ENCODE results near the gene SLC7A1.
"Not testable (repeated sequence)": the region's sequence is repeated elsewhere in the genome, so short reads cannot be mapped to it uniquely, and the experiment has no call there.

SLC7A1 gene

DNA sequence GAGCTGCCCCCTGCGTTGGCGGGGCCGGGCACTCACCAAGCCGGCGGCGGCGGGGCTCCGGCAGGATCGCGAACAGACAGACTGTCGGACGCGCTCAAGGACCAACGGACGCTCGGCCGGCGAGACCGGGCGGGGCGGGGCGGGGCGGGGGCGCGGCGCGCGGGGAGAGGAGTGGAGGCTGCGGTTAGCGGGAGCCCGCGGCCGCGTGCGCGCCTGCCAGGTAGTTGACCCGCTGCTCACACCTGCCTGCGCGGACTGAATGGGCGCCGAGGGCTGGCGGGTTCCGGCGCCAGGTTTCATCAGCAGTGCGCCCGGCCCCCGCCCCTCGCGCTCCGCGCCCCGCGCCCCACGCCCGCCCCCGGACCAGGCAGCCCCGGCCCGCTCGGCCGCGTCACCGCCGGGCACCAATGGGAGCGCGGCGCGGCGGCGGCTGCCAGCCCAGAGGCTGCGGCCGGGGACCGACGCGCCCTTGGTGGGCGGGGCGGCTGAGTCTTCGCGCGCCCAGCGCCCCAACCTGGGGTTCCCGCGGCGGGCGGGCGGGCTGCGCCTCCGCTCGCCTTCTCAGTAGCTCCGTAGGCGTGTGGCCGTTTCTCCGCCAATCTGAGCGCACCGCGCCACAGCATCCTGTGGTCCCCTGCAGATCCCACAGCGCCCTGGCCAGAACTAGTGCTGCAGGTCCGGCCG is at the start of gene SLC7A1:
TSS of gene SLC7A1 (minus strand) at position 309 of the 684 bp plus-strand sequence. CDS start 59,500 bp downstream, outside the sequence.
- DNase-seq (ENCODE audit: low spot score), result peak; percentile 76

DNA sequence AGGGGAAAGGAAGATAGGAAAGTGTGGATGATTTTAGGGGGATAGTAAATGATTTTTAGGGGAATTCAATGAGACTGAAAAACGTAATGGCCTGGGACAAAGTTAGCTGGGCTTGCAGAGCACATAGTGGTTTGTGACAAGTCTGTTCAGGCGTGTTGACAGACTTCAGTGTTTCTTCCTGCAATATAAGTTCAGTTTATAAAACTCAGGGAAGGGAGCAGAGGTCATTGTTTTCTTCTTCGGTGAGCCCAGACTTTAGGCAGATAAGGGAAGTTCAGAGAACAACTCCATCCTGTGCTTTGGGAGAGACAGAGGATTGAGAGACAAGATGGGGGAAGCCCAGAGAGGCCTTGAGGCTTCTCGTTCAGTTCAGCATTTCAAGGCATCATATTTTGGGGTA is 45.2 kb upstream of the SLC7A1 start:
- no peak for DNase-seq (ENCODE audit: low spot score)

DNA sequence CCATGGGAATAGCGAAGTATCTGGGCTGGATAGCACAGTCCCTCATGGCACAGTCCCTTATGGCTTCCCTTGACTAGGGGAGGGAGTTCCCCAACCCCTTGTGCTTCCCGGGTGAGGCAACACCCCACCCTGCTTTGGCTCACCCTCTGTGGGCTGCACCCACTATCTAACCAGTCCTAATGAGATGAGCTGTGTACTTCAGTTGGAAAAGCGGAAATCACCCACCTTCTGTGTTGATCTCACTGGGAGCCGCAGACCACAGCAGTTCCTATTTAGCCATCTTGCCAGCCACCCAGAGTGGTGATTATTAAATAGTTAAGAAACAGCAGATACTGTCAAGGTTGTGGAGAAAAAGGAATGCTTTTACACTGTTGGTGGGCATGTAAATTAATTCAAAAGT is 41.3 kb upstream of the SLC7A1 start:
- not testable (repeated sequence) for DNase-seq (ENCODE audit: low spot score)

DNA sequence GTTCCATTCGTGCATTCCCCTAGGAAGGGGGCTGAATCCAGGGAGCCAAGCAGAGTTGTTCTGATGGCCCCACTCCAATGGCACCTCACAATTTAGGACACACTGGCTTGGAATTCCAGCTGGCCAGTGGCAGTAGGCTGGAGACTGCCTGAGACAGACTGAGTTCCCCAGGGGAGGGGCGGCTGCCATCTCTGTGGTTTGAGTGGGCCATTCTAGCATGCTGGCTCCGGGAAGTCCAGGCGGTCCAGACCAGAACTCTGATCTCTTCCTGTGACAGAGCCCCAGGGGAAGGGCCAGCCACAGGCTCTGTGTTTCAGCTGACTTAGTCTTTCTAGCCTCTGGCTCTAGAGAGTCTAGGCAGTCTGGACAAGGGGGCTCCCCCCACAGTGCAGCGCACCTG is 29.5 kb upstream of the SLC7A1 start:
- no peak for DNase-seq (ENCODE audit: low spot score)

DNA sequence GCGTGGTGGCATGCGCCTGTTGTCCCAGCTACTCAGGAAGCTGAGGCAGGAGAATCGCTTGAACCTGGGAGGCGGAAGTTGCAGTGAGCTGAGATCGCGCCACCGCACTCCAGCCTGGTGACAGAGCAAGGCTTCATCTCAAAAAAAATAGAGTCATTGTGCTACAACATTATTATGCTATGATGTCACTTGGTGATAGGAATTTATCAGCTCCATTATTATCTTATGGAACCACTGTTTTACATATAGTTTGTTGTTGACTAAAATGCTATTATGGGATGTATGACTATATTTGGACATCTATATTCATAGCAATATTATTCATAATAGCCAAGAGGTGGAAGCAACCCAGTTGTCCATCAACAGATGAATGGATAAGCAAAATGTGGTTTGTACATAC is 26.4 kb upstream of the SLC7A1 start:
- DNase-seq (ENCODE audit: low spot score), result no peak

DNA sequence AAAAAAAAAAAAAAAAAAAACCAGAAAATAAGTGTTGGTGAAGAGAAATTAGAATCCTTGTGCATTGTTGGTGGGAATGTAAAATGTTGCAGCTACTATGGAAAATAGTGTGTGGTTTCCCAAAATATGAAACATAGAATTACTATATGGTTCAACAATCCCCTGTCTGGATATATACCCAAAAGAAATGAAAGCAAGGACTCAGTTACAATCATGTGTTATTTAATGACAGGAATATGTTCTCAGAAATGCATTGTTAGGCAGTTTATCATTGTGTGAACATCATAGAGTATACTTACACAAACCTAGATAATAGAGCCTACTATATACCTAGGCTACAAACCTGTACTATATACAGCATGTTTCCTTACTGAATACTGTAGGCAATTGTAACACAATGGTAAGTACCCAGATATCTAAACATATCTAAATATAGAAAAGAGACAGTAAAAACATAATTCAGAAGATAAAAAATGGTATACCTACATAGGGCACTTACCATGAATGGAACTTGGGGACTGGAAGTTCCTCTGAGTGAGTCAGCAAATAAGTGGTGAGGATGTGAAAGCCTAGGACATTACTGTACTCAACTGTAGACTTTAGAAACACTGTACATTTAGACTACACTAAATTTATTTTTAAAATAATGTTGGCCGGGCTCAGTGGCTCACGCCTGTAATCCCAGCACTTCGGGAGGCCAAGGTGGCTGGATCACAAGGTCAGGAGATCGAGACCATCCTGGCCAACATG is 25.7 kb upstream of the SLC7A1 start:
- no peak for DNase-seq (ENCODE audit: low spot score)

DNA sequence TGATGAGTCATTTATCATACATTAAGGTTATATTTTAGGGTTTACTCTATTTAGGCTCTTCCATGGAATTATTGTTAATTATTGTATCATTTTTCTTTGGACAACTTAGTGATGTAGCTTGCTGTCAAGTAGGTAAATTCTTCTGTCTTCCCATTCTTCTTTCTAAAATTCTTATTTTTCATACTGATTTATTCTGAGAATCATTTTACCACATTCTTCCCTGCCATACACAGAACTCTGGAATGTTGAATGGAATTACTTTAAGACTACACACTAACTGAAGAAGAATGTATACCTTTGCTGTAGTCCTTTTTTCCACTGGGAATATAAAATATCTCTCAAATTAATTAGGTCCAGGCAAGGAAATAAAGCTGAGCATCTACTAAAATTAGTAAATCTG is 24.5 kb upstream of the SLC7A1 start:
- DNase-seq (ENCODE audit: low spot score), result no peak

DNA sequence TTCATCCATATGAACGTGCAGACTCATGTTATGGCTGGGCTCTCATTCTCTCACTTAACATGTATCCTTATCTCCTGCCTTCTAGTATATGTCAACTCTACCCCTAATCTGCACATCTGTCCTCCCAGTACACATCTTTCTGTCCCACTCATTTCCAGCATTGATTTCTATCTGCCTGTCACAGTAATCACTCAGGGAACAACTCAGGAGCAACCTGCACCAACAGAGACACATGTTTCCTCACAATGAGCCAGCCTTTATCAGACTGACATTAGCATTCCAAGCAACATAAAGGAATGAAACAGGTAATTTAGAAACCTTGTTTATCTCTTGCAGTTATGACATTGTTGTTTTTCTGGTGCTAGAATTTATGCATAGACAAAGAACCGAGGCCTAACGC is 17.6 kb upstream of the SLC7A1 start:
- no peak for DNase-seq (ENCODE audit: low spot score)

DNA sequence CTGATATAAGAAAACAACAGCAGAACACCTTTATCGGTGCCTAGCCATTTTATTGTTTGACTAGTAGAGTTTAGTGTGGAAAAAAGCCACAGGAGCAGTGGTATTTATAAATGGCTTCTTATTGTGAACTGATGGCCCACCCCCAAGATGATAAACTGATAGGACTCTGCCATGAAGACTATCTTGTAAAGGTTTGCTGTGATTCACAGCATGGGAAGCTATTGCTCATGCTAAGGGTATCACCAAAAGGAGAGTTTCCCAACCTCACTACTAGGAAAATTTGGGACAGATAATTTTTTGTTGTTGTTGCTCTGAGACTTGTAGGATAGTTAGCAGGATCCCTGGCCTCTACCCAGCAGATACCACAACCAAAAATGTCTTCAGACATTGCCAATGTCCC is 12.0 kb upstream of the SLC7A1 start:
- no peak for DNase-seq (ENCODE audit: low spot score)

DNA sequence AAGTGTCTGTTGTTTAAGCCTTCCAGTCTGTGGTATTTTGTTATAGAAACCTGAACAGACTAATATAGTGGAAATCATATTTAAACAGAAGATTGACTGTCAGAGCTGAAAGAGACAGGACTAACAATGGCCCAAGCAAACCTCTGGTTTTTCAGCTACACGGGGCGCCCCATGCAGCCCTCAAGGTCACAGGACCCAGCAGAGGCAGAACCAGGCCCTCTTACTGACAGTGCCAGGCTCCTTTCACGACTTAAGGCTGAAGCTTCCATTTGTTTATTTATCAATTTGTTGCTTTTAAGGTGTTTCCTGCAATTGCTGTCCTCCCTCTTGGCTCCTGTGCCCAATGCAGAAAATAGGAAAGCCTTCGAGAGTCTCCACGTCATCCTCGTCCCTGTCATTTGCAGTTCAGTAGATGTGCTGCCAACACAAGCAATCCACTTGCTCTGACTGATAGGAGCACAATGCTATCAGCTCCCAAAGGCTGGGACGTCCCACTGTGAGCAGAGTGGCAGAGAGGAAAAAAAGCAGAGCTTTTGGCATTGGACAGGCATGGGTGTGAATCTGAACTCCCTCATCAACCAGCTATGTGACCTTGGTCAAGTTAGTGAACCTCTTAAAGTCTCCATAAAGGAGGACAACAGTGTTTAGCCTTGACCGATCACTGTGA is 10.5 kb upstream of the SLC7A1 start:
- DNase-seq (ENCODE audit: low spot score), result no peak

DNA sequence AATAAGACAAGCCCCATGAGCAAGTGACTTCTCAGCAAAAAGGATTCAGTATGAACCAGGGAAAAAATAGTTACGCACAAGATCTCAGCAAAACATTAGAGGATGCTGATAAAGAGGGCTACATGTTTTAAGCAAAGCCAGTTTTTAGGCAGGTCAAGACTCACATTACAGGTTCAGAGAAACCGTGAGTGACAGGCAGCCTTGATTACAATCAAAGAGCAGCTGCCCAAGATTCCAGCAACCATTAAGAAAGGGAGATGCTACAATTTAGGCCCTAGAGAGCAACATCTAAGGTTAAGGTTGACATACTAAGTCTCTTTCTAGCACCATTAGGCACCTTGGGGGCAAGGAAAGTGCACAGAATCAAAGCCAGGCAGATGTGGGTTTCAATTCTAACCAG is 2.8 kb upstream of the SLC7A1 start:
- no peak for DNase-seq (ENCODE audit: low spot score)

DNA sequence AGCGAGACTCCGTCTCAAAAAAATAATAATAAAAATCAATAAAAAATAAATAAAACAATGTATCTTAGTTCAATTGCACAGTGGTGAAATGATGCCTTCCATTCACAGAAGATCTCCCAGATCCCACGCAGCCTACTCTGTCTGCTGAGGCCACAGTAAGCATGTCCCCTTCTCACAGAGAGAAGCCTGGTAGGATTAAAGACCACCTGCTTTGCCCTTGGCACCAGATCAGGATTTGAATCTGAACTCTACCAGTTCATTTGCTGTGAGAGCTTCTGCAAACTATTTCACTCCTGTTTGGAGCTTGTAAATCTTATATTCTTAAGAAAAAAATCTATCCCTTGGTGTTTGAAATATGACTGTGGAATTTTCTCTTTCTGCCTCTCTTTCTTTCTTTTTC is 2.2 kb upstream of the SLC7A1 start:
- DNase-seq (ENCODE audit: low spot score), result no peak

DNA sequence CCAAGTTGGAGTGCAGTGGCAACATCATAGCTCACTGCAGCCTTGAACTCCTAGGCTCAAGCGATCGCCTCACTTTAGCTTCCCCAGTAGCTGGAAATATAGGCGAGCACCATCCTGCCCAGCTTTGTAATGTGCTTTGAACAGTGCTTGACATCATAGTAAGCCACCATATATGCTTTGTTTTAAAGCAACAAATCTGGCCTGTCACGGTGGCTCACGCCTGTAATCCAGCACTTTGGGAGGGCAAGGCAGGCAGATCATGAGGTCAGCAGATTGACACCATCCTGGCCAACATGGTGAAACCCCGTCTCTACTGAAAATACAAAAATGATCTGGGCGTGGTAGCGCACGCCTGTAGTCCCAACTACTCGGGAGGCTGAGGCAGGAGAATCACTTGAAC is 1.8 kb upstream of the SLC7A1 start:
- no peak for DNase-seq (ENCODE audit: low spot score)

DNA sequence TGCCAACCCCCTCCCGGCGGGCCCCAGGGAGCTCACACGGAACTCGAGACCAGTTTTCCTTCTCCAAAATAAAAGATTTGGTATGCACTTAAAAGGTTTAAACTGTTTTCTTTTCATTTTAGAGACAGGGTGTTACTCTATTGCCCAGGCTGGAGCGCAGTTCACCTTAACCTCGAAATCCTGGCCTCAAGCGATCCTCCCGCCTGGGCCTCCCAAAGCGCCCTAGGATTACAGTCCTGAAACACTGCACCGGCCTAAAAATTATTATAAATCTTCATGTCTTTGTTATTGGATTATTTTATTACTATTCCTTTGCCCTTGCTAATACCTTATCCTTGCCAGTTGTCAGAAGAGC is 553 bp upstream of the SLC7A1 start:
- DNase-seq (ENCODE audit: low spot score), result no peak

DNA sequence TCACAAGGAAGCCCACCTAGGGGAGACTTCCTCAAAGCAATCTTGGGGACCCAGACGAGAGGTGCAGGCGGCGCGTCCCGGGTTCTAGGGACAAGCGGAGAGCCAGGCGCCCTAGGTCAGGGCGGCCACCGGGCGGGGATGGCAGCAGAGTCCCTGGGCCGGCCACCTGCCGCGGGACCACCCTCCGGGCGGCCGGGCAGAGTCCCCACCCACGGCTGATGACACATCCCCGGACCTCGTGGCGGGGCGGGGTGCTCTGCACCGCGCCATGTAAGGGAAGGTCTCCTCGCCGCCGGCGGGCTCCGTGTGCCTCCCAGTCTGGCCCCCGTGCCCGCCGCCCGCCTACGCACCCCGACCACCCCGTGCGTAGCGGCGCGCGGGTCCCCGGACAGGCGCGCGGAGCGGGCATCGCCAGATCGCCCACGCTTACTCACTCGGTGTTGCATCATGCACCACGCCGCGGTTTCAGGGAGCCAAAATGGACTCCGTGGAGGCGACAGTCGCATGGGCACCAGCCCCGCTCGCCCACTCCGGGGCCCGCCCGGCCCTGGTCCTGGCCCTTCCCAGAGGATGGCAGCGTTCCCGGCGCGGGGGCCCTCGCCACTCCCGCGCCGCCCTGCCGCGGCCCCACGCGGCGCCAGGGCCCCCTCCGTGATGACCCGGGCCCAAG is 643 bp downstream of the SLC7A1 start:
- peak; percentile 31 for DNase-seq (ENCODE audit: low spot score)

DNA sequence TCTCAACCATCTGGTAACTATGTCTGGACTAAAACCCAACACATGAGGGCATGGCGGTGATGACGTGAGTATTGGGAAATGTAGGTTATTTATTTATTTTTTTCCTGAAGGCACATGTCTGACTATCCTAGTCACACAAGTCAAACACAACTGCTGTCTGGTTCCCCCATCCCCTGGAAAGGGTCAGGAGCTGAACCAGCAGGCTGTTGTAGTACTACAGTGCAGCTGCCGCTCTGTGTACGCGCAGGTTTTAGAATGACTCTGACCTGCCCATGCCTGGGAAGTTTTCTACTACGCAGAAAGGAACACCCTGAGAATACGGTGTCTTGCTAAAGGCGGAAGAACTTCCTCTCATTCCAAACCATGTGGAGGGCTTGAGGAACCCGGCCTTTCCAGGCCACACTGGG is 1.2 kb downstream of the SLC7A1 start:
- DNase-seq (ENCODE audit: low spot score), result peak; percentile 59

DNA sequence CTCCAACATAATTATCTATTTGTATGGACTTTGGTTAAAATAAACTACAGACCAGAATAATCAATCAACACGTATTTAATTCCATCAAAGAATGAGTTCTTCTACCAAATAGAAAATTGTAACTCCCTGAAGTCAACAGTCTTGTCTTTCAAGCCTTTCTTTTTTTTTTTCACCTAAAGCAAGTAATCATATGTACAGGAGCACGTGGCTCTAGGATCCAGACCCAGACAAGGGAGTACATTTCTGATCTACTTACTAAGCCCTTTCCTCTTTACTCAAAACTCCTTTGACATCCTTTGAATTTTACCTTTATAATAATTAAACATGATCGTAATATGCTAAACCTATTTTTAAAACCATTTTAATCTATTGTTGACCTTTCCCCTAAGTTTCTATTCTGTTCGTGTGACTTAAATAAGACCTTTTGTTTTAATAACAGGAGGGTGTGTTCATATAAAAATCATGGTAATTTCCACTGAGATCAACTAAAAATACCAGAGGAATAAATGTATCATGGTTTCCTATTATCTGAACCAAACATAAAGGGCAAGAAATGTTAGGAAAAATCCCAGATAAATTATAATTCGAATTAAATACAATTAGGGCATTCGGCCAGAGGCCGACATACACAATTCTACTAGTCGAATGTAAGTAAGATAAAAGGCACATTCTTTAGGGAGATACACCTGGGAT is 1.7 kb downstream of the SLC7A1 start:
- DNase-seq (ENCODE audit: low spot score), result no peak

DNA sequence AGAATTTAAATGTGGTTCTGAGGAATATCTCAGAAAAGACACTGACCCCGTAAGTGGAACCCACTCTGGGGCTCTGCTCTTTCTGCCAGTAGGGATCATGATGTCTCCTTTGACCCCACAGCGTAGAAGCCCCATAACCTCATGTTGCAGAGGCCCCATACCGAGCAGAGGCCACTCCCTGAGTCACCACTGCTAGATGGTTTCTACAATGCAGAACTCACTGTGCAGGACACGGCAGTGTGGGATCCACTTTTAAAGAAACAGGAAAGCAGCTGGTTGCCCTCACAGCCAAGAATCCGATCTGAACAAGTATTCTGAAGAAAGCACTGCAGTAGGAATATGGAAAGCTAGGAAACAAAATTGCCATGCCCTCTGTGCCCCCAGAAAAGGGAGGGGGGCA is 4.2 kb downstream of the SLC7A1 start:
- DNase-seq (ENCODE audit: low spot score), result no peak

DNA sequence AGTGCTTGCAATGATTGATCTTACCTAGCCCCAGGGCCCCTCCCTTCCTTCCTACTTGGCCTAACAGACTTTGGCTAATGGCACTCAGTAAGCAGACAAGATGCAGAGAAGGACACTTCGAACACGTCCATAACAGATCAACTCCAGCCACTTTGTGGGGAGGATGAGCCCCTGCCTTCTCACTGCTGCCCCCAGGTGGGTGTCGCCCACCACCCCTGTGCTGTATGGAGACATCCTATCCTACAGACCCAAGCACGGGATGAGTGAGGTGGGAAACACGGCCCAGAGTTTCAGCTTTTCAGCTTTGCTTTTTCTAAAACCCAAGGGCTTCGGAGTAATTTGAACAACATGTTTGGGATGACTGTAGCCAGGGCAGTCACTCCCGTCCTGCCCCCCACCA is 5.5 kb downstream of the SLC7A1 start:
- no peak for DNase-seq (ENCODE audit: low spot score)

DNA sequence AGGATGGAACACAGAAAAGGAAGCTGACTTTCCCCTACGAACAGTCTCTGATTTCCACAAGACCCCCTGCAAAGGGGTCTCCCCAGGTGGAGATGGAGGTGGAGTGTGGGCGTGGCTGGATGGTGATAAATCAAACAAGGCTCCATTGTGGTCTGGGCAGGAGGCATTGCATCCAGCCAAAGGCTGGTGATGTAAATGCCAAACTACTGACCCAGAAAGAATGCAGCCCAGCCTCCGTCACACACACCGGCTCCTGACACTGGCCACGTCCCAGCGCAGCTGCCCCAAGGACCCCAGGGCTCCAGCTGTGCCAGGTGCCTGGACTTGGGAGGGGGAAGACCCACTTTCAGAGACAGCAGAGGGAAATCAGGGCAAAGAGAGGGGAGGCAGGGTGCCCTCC is 6.3 kb downstream of the SLC7A1 start:
- DNase-seq (ENCODE audit: low spot score), result no peak

DNA sequence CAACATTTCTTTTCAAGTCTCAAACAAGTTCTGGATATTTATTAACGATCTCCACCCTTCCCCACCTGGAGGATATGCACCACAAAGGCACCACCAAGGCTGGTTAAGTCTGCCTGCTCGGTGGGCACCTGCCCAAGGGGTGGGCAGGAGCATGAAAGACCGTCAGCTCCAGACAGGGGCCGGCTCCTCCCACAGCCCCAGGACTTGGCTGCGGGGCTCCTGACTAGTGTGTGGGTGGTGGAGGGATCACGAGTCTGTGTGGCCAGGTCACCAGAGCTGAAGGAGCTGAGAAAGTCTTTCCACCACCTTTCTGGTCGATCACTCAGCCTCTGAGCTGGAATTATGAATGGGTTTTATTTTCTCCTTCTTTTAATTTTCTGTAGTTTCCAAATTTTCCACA is 7.8 kb downstream of the SLC7A1 start:
- DNase-seq (ENCODE audit: low spot score), result no peak

DNA sequence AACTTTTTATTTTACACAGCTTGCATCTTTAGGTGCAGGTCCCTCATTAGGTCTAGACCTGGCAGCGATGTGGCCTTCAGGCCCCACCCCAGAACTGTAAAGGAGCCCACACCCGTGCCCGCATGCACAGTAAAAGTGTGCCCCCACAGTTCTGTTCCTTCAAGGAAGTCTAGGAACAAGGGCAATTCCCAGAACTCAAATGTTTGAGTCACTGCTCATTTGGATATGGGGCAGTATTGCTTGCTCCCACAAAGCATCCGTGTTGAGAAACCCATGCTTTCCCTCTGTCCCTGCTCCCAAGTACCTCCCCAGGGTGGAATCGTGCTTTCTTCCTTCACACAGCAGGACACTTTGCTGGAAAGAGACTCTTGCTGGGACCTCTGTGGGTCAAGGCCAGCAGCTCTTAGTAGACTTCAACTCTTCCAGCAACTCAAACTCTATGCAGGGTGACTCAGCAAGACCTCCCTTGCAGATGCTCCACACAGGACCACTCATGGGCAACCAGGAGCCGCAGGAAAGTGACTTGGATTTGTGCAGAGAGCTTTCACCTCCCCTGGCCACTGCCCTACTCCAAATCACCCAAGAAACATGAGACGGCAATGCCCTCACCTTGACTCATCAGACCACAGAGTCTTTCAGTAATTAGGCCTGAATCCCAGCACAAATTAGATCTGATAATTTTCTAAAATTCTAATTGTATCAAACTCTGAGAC is 12.3 kb downstream of the SLC7A1 start:
- no peak for DNase-seq (ENCODE audit: low spot score)
